ENCODE results near the gene COL27A1. TPM values are rescaled to one million over a fixed set of nuclear protein-coding genes. Genes with fewer than 3 reads are reported as not detected.

The COL27A1 gene
- total and polyA plus RNA-seq, 2 donors from 2014 or later: 13.6 to 45.6 TPM

DNA sequence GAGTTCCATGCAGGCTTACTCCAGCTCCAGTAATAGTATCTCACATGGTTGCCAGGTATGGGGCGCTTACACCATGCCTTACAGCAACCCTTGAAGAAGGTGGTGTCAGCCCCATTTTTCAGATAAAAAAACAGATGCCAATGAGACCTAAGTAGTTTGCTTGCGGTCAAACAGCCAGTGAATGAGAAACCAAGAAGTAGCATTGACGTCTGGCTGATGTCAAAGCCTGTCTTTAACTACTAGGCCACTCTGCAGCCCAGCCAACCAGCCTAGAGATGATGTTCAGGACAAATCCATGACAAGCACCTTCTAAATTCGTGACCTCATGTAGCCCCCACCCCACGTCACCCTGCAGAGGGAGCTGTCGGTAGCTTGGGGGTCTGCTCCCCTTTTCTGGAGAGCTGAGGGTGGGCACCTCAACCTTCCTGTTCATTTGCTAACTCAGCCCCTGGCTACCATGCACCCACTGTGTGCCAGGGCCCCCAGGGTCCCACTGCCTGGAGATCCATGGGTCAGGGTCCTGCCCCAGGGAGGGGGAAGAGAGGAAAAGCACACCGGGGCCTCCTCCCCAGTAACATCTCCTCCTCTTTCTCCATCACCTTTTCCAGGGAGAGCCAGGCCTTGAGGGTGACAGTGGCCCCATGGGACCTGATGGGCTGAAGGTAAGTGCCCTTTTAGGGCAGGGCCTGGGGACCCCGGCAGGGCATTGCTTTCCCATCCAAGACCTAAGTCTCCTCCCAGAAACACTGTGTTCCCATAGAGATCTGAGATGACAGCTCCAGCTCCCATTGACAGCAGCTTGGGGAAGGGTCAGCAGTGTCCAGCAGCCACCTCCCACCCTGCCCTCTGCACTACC lies 115.0 kb downstream of the COL27A1 start:
- intact Hi-C loops (cut with DNase I): no loop called here
- FAIRE-seq (no peak), DNase-seq (peak in 1 of 5 donors; percentile 43)
- no peak for TF ChIP-seq CTCF (IDR thresholded peaks at IDR 0.05; ENCODE audit: borderline replicate concordance, extremely low read depth, insufficient read depth)
- H3K27ac ChIP-seq (ENCODE audit: low read depth in 2 of 2, low read length in 2 of 2): no peak overlapping the region
- H3K36me3 ChIP-seq (ENCODE audit: control insufficient read depth in 2 of 3, insufficient read depth in 3 of 3, low read length in 3 of 3): no peaks in the 10 kb centered on the region
- no peaks in the 10 kb centered on the region for H3K4me1 ChIP-seq (ENCODE audit: control insufficient read depth in 2 of 3, insufficient read depth in 2 of 3, low read depth in 1 of 3, low read length in 3 of 3)
- no peak overlapping the region for H3K9ac ChIP-seq (ENCODE audit: low read length in 3 of 3)
- no peak overlapping the region for H3K4me3 ChIP-seq (ENCODE audit: low read length in 3 of 3)
- H3K9me3 ChIP-seq (ENCODE audit: control insufficient read depth in 2 of 3, insufficient read depth in 1 of 3, low read length in 3 of 3): no peaks in the 10 kb centered on the region
- H3K27me3 ChIP-seq (ENCODE audit: control insufficient read depth, insufficient read depth, low read length): no peaks in the 10 kb centered on the region

DNA sequence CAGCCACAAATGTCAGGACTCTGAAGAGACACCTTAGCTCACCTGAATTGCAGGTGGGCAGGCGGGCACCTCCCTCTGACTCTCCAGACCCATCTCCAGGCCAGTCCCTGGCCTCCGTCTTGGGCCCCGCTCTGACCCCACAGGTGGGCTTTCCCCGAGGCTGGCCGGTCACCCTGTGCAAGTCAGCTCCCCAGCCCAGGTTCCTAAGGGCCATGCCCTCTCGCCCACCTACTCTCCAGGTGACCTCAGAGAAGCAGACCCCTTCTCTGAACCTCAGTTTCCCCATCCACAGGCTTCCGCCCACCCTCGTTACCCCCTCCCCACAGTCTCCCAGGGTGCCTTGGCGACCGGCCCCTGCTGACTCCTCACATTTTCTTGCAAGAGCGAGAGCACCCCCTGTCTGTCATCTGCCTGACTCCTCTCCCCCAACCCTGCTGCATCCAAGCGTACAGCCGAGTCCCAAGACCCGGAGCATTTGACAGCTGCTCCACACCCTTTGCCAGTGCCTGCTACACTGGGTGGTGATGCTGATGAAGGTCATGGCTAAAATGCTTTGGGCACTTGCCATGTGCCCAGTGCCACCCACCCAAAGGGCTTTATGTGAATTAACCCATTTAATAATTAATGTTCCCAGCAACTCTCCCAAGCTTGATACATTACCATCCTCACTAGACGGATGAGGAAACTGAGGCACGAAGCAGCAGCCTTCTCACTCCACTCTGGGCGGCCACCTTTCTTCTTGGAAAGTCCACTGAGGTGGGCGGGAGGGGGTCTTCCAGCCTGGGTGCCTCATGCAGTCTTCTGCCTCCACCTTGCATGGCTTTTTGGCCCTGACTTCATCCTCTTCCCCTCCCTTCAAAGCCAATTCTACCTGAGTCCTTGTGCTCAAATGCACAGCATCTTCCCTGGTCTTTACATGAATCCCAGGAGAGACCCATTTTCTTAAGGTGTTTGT lies 116.5 kb downstream of the COL27A1 start:
- no peaks in the 10 kb centered on the region for H3K4me1 ChIP-seq (ENCODE audit: control insufficient read depth in 2 of 3, insufficient read depth in 2 of 3, low read depth in 1 of 3, low read length in 3 of 3)
- FAIRE-seq: no peak
- peaks cover 0 to 2% (median 2%) of the 10 kb centered on the region in 3 donors for H3K36me3 ChIP-seq (ENCODE audit: control insufficient read depth in 2 of 3, insufficient read depth in 3 of 3, low read length in 3 of 3)
- peak; percentile 22 to 80 (median 69) for DNase-seq
- peak; percentile 22 for TF ChIP-seq CTCF (IDR thresholded peaks at IDR 0.05; ENCODE audit: borderline replicate concordance, extremely low read depth, insufficient read depth)
- intact Hi-C loops (cut with DNase I): no loop called here
- no peak overlapping the region for H3K9ac ChIP-seq (ENCODE audit: low read length in 3 of 3)
- no peaks in the 10 kb centered on the region for H3K27me3 ChIP-seq (ENCODE audit: control insufficient read depth, insufficient read depth, low read length)
- H3K9me3 ChIP-seq (ENCODE audit: control insufficient read depth in 2 of 3, insufficient read depth in 1 of 3, low read length in 3 of 3): no peaks in the 10 kb centered on the region
- no peak overlapping the region for H3K4me3 ChIP-seq (ENCODE audit: low read length in 3 of 3)
- H3K27ac ChIP-seq (ENCODE audit: low read depth in 2 of 2, low read length in 2 of 2): no peak overlapping the region

DNA sequence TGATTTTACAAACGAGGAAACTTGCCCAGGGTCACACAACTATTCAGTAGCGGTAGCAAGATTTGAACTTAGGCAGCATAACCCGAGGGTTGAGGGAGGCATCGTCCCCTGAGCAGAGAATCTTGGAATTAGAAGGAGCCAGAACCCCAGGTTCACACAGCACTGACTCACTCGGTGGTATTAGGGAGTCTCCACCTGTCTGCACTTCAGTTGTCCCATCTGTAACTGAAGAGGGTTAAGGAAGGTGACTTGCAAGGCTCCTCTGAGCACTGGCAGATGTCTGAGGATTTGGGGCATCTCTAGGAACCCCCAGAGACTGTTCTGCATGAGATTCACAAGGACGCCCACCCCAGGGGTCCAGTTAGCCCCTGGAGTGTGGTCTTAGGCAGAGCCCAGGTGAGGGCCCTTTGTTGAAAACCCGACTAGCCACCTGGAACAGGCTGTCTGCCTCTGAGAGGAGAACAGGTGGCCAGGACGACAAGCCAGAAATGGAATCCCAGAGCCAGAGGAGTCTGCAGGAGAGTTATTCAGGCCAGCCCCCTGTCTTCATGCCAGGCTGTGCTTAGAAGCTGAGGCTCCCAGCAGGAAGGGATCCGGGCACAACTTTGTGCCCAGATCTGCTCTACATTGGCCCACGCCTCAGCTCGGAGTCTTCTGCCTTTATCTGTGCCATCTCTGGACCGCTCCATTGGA lies 117.5 kb downstream of the COL27A1 start:
- DNase-seq: peak in 2 of 5 donors; percentile 20 to 45
- Histone ChIP-seq H3K9me3 (ENCODE audit: control insufficient read depth in 2 of 3, insufficient read depth in 1 of 3, low read length in 3 of 3) (no peaks in the 10 kb centered on the region), H3K9ac (ENCODE audit: low read length in 3 of 3) (no peak overlapping the region), H3K27me3 (ENCODE audit: control insufficient read depth, insufficient read depth, low read length) (no peaks in the 10 kb centered on the region), H3K36me3 (ENCODE audit: control insufficient read depth in 2 of 3, insufficient read depth in 3 of 3, low read length in 3 of 3) (peaks cover 0 to 2% (median 2%) of the 10 kb centered on the region in 3 donors), H3K4me3 (ENCODE audit: low read length in 3 of 3) (no peak overlapping the region), H3K27ac (ENCODE audit: low read depth in 2 of 2, low read length in 2 of 2) (no peak overlapping the region), H3K4me1 (ENCODE audit: control insufficient read depth in 2 of 3, insufficient read depth in 2 of 3, low read depth in 1 of 3, low read length in 3 of 3) (no peaks in the 10 kb centered on the region)
- no peak for FAIRE-seq
- TF ChIP-seq CTCF (IDR thresholded peaks at IDR 0.05; ENCODE audit: borderline replicate concordance, extremely low read depth, insufficient read depth): no peak
- intact Hi-C loops (cut with DNase I): no loop called here

Measured in kidney (tissue), 14 donors.